H9 (cell line): ENCODE data around the gene TRAK1. TPM values are rescaled to one million over a fixed set of nuclear protein-coding genes. Genes with fewer than 3 reads are reported as not detected.
A peak's percentile ranks its signal among the peaks of the same experiment; 100 is the strongest.

Source experiments
- DNase-seq: peaks from one replicate; pipeline ENCODE4 v3.0.0-alpha.2; 2017
- H2AFZ ChIP-seq: one replicate; pipeline ENCODE4 v1.6.1; 2013; ENCODE audit warnings: mild to moderate bottlenecking, low read length, control low read depth, moderate library complexity
- H2AK5ac ChIP-seq: 2 replicates; pipeline ENCODE4 v1.6.1; 2013; ENCODE audit warnings: low read length, control low read depth, mixed read lengths; ENCODE audit not compliant: insufficient read length
- H2BK120ac ChIP-seq: one replicate; pipeline ENCODE4 v1.6.1; 2013; ENCODE audit warnings: low read depth, mild to moderate bottlenecking, low read length, control low read depth, inconsistent platforms; ENCODE audit not compliant: poor library complexity, severe bottlenecking
- H2BK12ac ChIP-seq: 2 replicates; pipeline ENCODE4 v1.6.1; 2013; ENCODE audit warnings: low read length, control low read depth, mixed read lengths, low read depth; ENCODE audit not compliant: insufficient read length
- H2BK15ac ChIP-seq: 2 replicates; pipeline ENCODE4 v1.6.1; 2013; ENCODE audit warnings: low read depth, low read length, control low read depth
- H2BK20ac ChIP-seq: one replicate; pipeline ENCODE4 v1.6.1; 2013; ENCODE audit warnings: low read depth, mild to moderate bottlenecking, low read length, control low read depth, inconsistent platforms; ENCODE audit not compliant: poor library complexity, severe bottlenecking
- H2BK5ac ChIP-seq: 2 replicates; pipeline ENCODE4 v1.6.1; 2013; ENCODE audit warnings: low read length, control low read depth, mixed read lengths; ENCODE audit not compliant: insufficient read length
- H3K14ac ChIP-seq: 2 replicates; pipeline ENCODE4 v1.6.1; 2013; ENCODE audit warnings: low read length, control low read depth; ENCODE audit not compliant: insufficient read depth
- H3K18ac ChIP-seq: 2 replicates; pipeline ENCODE4 v1.6.1; 2013; ENCODE audit warnings: low read depth, mild to moderate bottlenecking, mixed read lengths, low read length, control low read depth; ENCODE audit not compliant: insufficient read length
- H3K23ac ChIP-seq: 2 replicates; pipeline ENCODE4 v1.6.1; 2013; ENCODE audit warnings: low read length, control low read depth, mixed read lengths, low read depth; ENCODE audit not compliant: insufficient read length
- H3K23me2 ChIP-seq: 2 replicates; pipeline ENCODE4 v1.6.1; 2013; ENCODE audit warnings: low read depth, mild to moderate bottlenecking, mixed read lengths, low read length, control low read depth; ENCODE audit not compliant: insufficient read length, poor library complexity, severe bottlenecking
- H3K27ac ChIP-seq: 2 replicates; pipeline ENCODE4 v1.5.1; 2013; ENCODE audit warnings: low read length, control low read depth, mixed read lengths, low read depth; ENCODE audit not compliant: insufficient read length
- H3K27me3 ChIP-seq: 2 replicates; pipeline ENCODE4 v1.6.1; 2013; ENCODE audit warnings: low read length, control low read depth, inconsistent platforms; ENCODE audit not compliant: insufficient read depth
- H3K4ac ChIP-seq: 2 replicates; pipeline ENCODE4 v1.6.1; 2013; ENCODE audit warnings: low read depth, mild to moderate bottlenecking, control low read depth, inconsistent platforms, low read length, moderate library complexity
- H3K4me1 ChIP-seq: 2 replicates; pipeline ENCODE4 v1.6.1; 2013; ENCODE audit warnings: low read length, control low read depth, inconsistent platforms; ENCODE audit not compliant: insufficient read depth
- H3K4me2 ChIP-seq: 2 replicates; pipeline ENCODE4 v1.6.1; 2013; ENCODE audit warnings: low read length, control low read depth, mixed read lengths; ENCODE audit not compliant: insufficient read length, insufficient read depth
- H3K56ac ChIP-seq: 2 replicates; pipeline ENCODE4 v1.6.1; 2013; ENCODE audit warnings: low read depth, mild to moderate bottlenecking, mixed read lengths, low read length, control low read depth; ENCODE audit not compliant: insufficient read length
- H3K79me1 ChIP-seq: 2 replicates; pipeline ENCODE4 v1.6.1; 2013; ENCODE audit warnings: low read depth, mild to moderate bottlenecking, moderate library complexity, low read length, control low read depth, inconsistent platforms; ENCODE audit not compliant: insufficient read depth, poor library complexity, severe bottlenecking
- H3K79me2 ChIP-seq: 2 replicates; pipeline ENCODE4 v1.6.1; 2013; ENCODE audit warnings: low read length, control low read depth, inconsistent platforms; ENCODE audit not compliant: insufficient read depth
- H3K9ac ChIP-seq: 2 replicates; pipeline ENCODE4 v1.6.1; 2013; ENCODE audit warnings: low read length, control low read depth, mixed read lengths; ENCODE audit not compliant: insufficient read length; ENCODE audit errors: extremely low read depth
- H3K9me3 ChIP-seq: one replicate; pipeline ENCODE4 v1.6.1; 2013; ENCODE audit warnings: low read depth, low read length, inconsistent platforms; ENCODE audit not compliant: control insufficient read depth
- H3T11ph ChIP-seq: one replicate; pipeline ENCODE4 v1.6.1; 2013; ENCODE audit warnings: mild to moderate bottlenecking, low read length, control low read depth, inconsistent platforms
- H4K20me1 ChIP-seq: one replicate; pipeline ENCODE4 v1.6.1; 2013; ENCODE audit not compliant: control insufficient read depth, insufficient read length, insufficient read depth
- H4K5ac ChIP-seq: 2 replicates; pipeline ENCODE4 v1.6.1; 2013; ENCODE audit warnings: low read depth, mild to moderate bottlenecking, mixed read lengths, low read length, control low read depth; ENCODE audit not compliant: insufficient read length
- H4K8ac ChIP-seq: replicated peaks from 2 replicates; pipeline ENCODE4 v1.6.1; 2013; ENCODE audit warnings: low read length, control low read depth, mixed read lengths, low read depth; ENCODE audit not compliant: insufficient read length
- H4K91ac ChIP-seq: 2 replicates; pipeline ENCODE4 v1.6.1; 2013; ENCODE audit warnings: low read depth, mild to moderate bottlenecking, moderate library complexity, mixed read lengths, low read length, control low read depth; ENCODE audit not compliant: insufficient read length
- H3K27ac Mint-ChIP-seq, 3 experiments: 2 replicates in 2 of 3; 3 replicates in 1 of 3; pipeline ENCODE4 v1.8.0; 2020 to 2021; ENCODE audit warnings: mixed read lengths in 3 of 3, mild to moderate bottlenecking in 1 of 3, moderate library complexity in 1 of 3
- H3K27me3 Mint-ChIP-seq: 2 replicates; pipeline ENCODE4 v1.8.0; 2021; ENCODE audit warnings: low read depth, mild to moderate bottlenecking, moderate library complexity, mixed read lengths
- H3K36me3 Mint-ChIP-seq, 3 experiments: 2 replicates in 2 of 3; 3 replicates in 1 of 3; pipeline ENCODE4 v1.8.0; 2020 to 2021; ENCODE audit warnings: low read depth in 3 of 3, mixed read lengths in 3 of 3; ENCODE audit not compliant: insufficient read depth in 1 of 3
- H3K4me1 Mint-ChIP-seq, 2 experiments: 2 replicates each; pipeline ENCODE4 v1.8.0; 2020; ENCODE audit warnings: mixed read lengths in 2 of 2
- H3K4me3 Mint-ChIP-seq, 2 experiments: 2 replicates in 1 of 2; 3 replicates in 1 of 2; pipeline ENCODE4 v1.8.0; 2020 to 2021; ENCODE audit warnings: mild to moderate bottlenecking in 2 of 2, mixed read lengths in 2 of 2, moderate library complexity in 1 of 2
- H3K9me3 Mint-ChIP-seq, 2 experiments: 2 replicates in 1 of 2; 3 replicates in 1 of 2; pipeline ENCODE4 v1.8.0; 2020; ENCODE audit warnings: mild to moderate bottlenecking in 2 of 2, mixed read lengths in 2 of 2, moderate library complexity in 1 of 2
- CTCF ChIP-seq: fragments of 200-600 bp; sonication (generic); conservative IDR thresholded peaks from 3 replicates; pipeline ENCODE4 v1.8.0; 2021; ENCODE audit warnings: antibody characterized with exemption, mild to moderate bottlenecking
- WGBS: extraction: QIAGEN DNeasy Blood & Tissue Kit; methylation state at CpG from one replicate; pipeline ENCODE4 v1.1.7; 2013; ENCODE audit warnings: missing lambda C conversion rate, low lambda C conversion rate, mixed read lengths; ENCODE audit not compliant: insufficient read length; ENCODE audit errors: extremely low coverage; 5-methylcytosine and 5-hydroxymethylcytosine counted together
- total RNA-seq: library from RNA; stranded (reverse); gene quantifications from 2 replicates; pipeline ENCODE4 v1.2.1, GENCODE V29; 2021

TRAK1 gene
- total RNA-seq, 1 experiment from 2014 or later: 34.2 TPM

- no peak overlapping the region for H3K27ac ChIP-seq
- H3K4ac ChIP-seq: no peak overlapping the region
- no peak for DNase-seq
- peaks cover 9% of the 10 kb centered on the region; the same call in 1 of the 2 replicates for H3K4me1 ChIP-seq
- no peak overlapping the region for H2AFZ ChIP-seq
- H4K8ac ChIP-seq: no peak overlapping the region
- H3K14ac ChIP-seq: no peak overlapping the region
- no peak overlapping the region for H4K5ac ChIP-seq
- H3K4me2 ChIP-seq: no peak overlapping the region
- Mint-ChIP-seq H3K4me3 (no peak overlapping the region), H3K27me3 (no peaks in the 10 kb centered on the region), H3K36me3 (peaks cover 2 to 20% (median 13%) of the 10 kb centered on the region in 3 experiments; a peak in 5 of 7 replicates), H3K9me3 (no peaks in the 10 kb centered on the region), H3K27ac (peak overlapping the region in 2 of 3 experiments; percentile 23 to 93; a peak in 3 of 7 replicates), H3K4me1 (peaks cover 22 to 24% of the 10 kb centered on the region in 2 experiments)
- H2BK20ac ChIP-seq: no peak overlapping the region
- H2BK12ac ChIP-seq: no peak overlapping the region
- no peak overlapping the region for H3T11ph ChIP-seq
- no peak overlapping the region for H4K91ac ChIP-seq
- H3K27me3 ChIP-seq: no peaks in the 10 kb centered on the region
- no peak for TF ChIP-seq CTCF
- no peaks in the 10 kb centered on the region for H3K79me1 ChIP-seq
- WGBS: no CpG with 5 or more reads among the region's 8 CpGs
- H2BK120ac ChIP-seq: no peak overlapping the region
- H2BK5ac ChIP-seq: no peak overlapping the region
- H3K9ac ChIP-seq: no peak overlapping the region
- peaks cover 1% of the 10 kb centered on the region; the same call in 1 of the 2 replicates for H3K79me2 ChIP-seq
- no peak overlapping the region for H3K23ac ChIP-seq
- no peak overlapping the region for H3K56ac ChIP-seq
- H3K9me3 ChIP-seq: no peaks in the 10 kb centered on the region
- H3K23me2 ChIP-seq: no peaks in the 10 kb centered on the region
- H3K18ac ChIP-seq: no peak overlapping the region
- H4K20me1 ChIP-seq: no peaks in the 10 kb centered on the region
- H2AK5ac ChIP-seq: no peak overlapping the region
- H2BK15ac ChIP-seq: no peak overlapping the region
Measured at GRCh38 chr3:42180901-42181300, 89.7 kb downstream of the TRAK1 start.
